ENCODE measurements around the gene KRTAP1-5. TPM values are rescaled to one million over a fixed set of nuclear protein-coding genes. Genes with fewer than 3 reads are reported as not detected.
"Not testable (repeated sequence)": the region's sequence is repeated elsewhere in the genome, so short reads cannot be mapped to it uniquely, and the experiment has no call there.

The KRTAP1-5 gene
- not detected in 2 replicates for total RNA-seq (2014; rRNA removed; shearing (Covaris generic))
- 0.06 and 0.35 TPM in 2 replicates for polyA plus RNA-seq (2015; cell fraction: cytosol; rRNA removed)
- 0.11 TPM in 1 of 2 replicates, not detected in the other for polyA plus RNA-seq (2015; cell fraction: nucleus; rRNA removed)

- DNase-seq (ENCODE audit: low read depth) = no peak
Observed at GRCh38 chr17:41026715-41027471, at the start of gene KRTAP1-5. Gene KRTAP1-5, minus strand, starts transcription at chr17:41027208. Its CDS starts 53 bp downstream, at chr17:41027155.

- no peak for DNase-seq (ENCODE audit: low read depth)
Observed at GRCh38 chr17:41076788-41077187, 49.8 kb upstream of the KRTAP1-5 start.

GRCh38 chr17:41073676-41074075 is 46.7 kb upstream of the KRTAP1-5 start:
- no peak for DNase-seq (ENCODE audit: low read depth)

GRCh38 chr17:41071606-41072360 is 44.8 kb upstream of the KRTAP1-5 start:
- DNase-seq (ENCODE audit: low read depth) = no peak

- DNase-seq (ENCODE audit: low read depth) = no peak
Observed at GRCh38 chr17:41069031-41069430, 42.0 kb upstream of the KRTAP1-5 start.

GRCh38 chr17:41067281-41067680 is 40.3 kb upstream of the KRTAP1-5 start:
- DNase-seq (ENCODE audit: low read depth) = no peak

GRCh38 chr17:41065829-41066624 is 39.0 kb upstream of the KRTAP1-5 start, which contains the start of gene KRTAP2-4:
Gene KRTAP2-4, minus strand, starts transcription at chr17:41065879. Its CDS starts 34 bp downstream, at chr17:41065845.
- peak; percentile 95 for DNase-seq (ENCODE audit: low read depth)

- DNase-seq (ENCODE audit: low read depth) = not testable (repeated sequence)
Observed at GRCh38 chr17:41065016-41065689, 38.1 kb upstream of the KRTAP1-5 start.

- DNase-seq (ENCODE audit: low read depth) = no peak
Observed at GRCh38 chr17:41064301-41064700, 37.3 kb upstream of the KRTAP1-5 start.

GRCh38 chr17:41063449-41063848 is 36.4 kb upstream of the KRTAP1-5 start:
- no peak for DNase-seq (ENCODE audit: low read depth)

GRCh38 chr17:41061964-41062363 is 35.0 kb upstream of the KRTAP1-5 start:
- peak; percentile 80 for DNase-seq (ENCODE audit: low read depth)

GRCh38 chr17:41060052-41060604 is 33.1 kb upstream of the KRTAP1-5 start, which contains the start of gene KRTAP2-3:
Gene KRTAP2-3, minus strand, starts transcription at chr17:41060114. Its CDS starts 64 bp downstream, at chr17:41060050.
- DNase-seq (ENCODE audit: low read depth) = peak; percentile 86

GRCh38 chr17:41059276-41060051 is 32.5 kb upstream of the KRTAP1-5 start:
- peak; percentile 86 for DNase-seq (ENCODE audit: low read depth)

GRCh38 chr17:41058741-41059140 is 31.7 kb upstream of the KRTAP1-5 start:
- DNase-seq (ENCODE audit: low read depth) = no peak

GRCh38 chr17:41057547-41057946 is 30.5 kb upstream of the KRTAP1-5 start:
- no peak for DNase-seq (ENCODE audit: low read depth)

- not testable (repeated sequence) for DNase-seq (ENCODE audit: low read depth)
Observed at GRCh38 chr17:41055130-41055529, 28.1 kb upstream of the KRTAP1-5 start, which contains the start of gene KRTAP2-2. Gene KRTAP2-2, minus strand, starts transcription at chr17:41055230. Its CDS starts 19 bp downstream, at chr17:41055211.

- not testable (repeated sequence) for DNase-seq (ENCODE audit: low read depth)
Observed at GRCh38 chr17:41054556-41054955, 27.5 kb upstream of the KRTAP1-5 start.

GRCh38 chr17:41054025-41054424 is 27.0 kb upstream of the KRTAP1-5 start:
- DNase-seq (ENCODE audit: low read depth) = no peak

- DNase-seq (ENCODE audit: low read depth) = no peak
Observed at GRCh38 chr17:41052566-41052965, 25.6 kb upstream of the KRTAP1-5 start.
